ENCODE results near the gene CTNNA2. TPM values are rescaled to one million over a fixed set of nuclear protein-coding genes. Genes with fewer than 3 reads are reported as not detected.

CTNNA2 gene
- total RNA-seq, 1 experiment from 2014 or later = 5.5 TPM

DNA sequence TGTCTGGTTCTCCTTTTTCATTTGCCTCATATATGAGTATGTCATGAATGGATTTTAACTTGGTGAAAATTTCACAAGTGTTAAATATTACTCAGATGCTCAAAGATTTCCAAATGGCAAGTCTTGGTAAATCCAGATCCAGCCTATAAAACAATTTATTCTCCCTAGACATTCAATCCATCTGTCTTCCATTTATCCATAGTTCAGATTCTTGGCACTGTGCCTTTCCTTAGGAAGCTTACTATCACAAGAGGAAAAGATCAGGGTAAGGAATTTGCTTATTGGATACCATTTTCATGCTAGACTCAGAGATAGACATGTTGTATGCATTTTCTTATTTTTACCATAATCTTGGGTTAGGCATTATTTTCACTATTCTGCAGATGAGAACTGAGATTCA, 864.2 kb downstream of the CTNNA2 start:
- H2BK5ac ChIP-seq (ENCODE audit: insufficient read length, low read length) = no peak overlapping the region
- H3K9me3 ChIP-seq (ENCODE audit: control insufficient read depth, low read depth, low read length) = no peaks in the 10 kb centered on the region

More for the DNA sequence above, 864.2 kb downstream of the CTNNA2 start:
- Histone ChIP-seq H3K23me2 (ENCODE audit: insufficient read length, low read depth, low read length, poor library complexity, severe bottlenecking) (no peaks in the 10 kb centered on the region), H3K27ac (ENCODE audit: insufficient read length, low read depth, low read length) (no peak overlapping the region), H4K20me1 (ENCODE audit: control insufficient read depth, insufficient read depth, insufficient read length) (no peaks in the 10 kb centered on the region), H3K27me3 (ENCODE audit: insufficient read depth, low read length) (no peaks in the 10 kb centered on the region), H2BK12ac (ENCODE audit: insufficient read length, low read depth, low read length) (no peak overlapping the region), H3K56ac (ENCODE audit: insufficient read length, low read depth, low read length) (no peak overlapping the region), H3K23ac (ENCODE audit: insufficient read length, low read depth, low read length) (no peak overlapping the region), H2BK120ac (ENCODE audit: low read depth, low read length, poor library complexity, severe bottlenecking) (no peak overlapping the region), H4K91ac (ENCODE audit: insufficient read length, low read depth, low read length) (no peak overlapping the region), H2BK15ac (ENCODE audit: low read depth, low read length) (no peak overlapping the region), H3K79me2 (ENCODE audit: insufficient read depth, low read length) (no peaks in the 10 kb centered on the region), H2AFZ (ENCODE audit: low read length) (no peak overlapping the region), H3K4ac (ENCODE audit: low read depth, low read length) (no peak overlapping the region), H3K18ac (ENCODE audit: insufficient read length, low read depth, low read length) (no peak overlapping the region), H3K4me2 (ENCODE audit: insufficient read depth, insufficient read length, low read length) (no peak overlapping the region), H2BK20ac (ENCODE audit: low read depth, low read length, poor library complexity, severe bottlenecking) (no peak overlapping the region), H3K79me1 (ENCODE audit: insufficient read depth, low read depth, low read length, poor library complexity, severe bottlenecking) (no peaks in the 10 kb centered on the region), H4K8ac (replicated peaks; ENCODE audit: insufficient read length, low read depth, low read length) (no peak overlapping the region), H2AK5ac (ENCODE audit: insufficient read length, low read length) (no peak overlapping the region), H3T11ph (ENCODE audit: low read length) (no peak overlapping the region), H3K14ac (ENCODE audit: insufficient read depth, low read length) (no peak overlapping the region), H3K4me1 (ENCODE audit: insufficient read depth, low read length) (no peaks in the 10 kb centered on the region), H3K9ac (ENCODE audit: extremely low read depth, insufficient read length, low read length) (no peak overlapping the region), H4K5ac (ENCODE audit: insufficient read length, low read depth, low read length) (no peak overlapping the region)
- Mint-ChIP-seq H3K9me3 (no peaks in the 10 kb centered on the region), H3K27ac (no peak overlapping the region), H3K4me1 (peaks cover 3 to 4% of the 10 kb centered on the region in 2 experiments; a peak in 2 of 4 replicates), H3K36me3 (ENCODE audit: insufficient read depth in 1 of 3, low read depth in 3 of 3) (no peaks in the 10 kb centered on the region), H3K27me3 (ENCODE audit: low read depth) (no peaks in the 10 kb centered on the region; the same call in 1 of the 2 replicates), H3K4me3 (no peak overlapping the region)
- TF ChIP-seq CTCF (conservative IDR thresholded peaks at IDR 0.05) = no peak
- no peak for DNase-seq

Data from H9 (cell line).